Measurements from ENCODE around the gene ATP1A4.

The ATP1A4 gene

GRCh38 chr1:160171354-160171753 is 20.0 kb downstream of the ATP1A4 start:
- TF ChIP-seq JUND (IDR thresholded peaks at IDR 0.05; ENCODE audit: low read depth), result no peak
- DNase-seq (ENCODE audit: low read depth in 1 of 2, low spot score in 1 of 2), result no peak
- in situ Hi-C loops (cut with HindIII; ENCODE audit: low pct_unique_long_range_greater_than_20kb, low sequenced_read_pairs), result no loop called here

GRCh38 chr1:160171980-160172379 is 20.6 kb downstream of the ATP1A4 start:
- no peak for TF ChIP-seq JUND (IDR thresholded peaks at IDR 0.05; ENCODE audit: low read depth)
- DNase-seq (ENCODE audit: low read depth in 1 of 2, low spot score in 1 of 2), result no peak
- in situ Hi-C loops (cut with HindIII; ENCODE audit: low pct_unique_long_range_greater_than_20kb, low sequenced_read_pairs), result no loop called here

- in situ Hi-C loops (cut with HindIII; ENCODE audit: low pct_unique_long_range_greater_than_20kb, low sequenced_read_pairs), result no loop called here
- TF ChIP-seq JUND (IDR thresholded peaks at IDR 0.05; ENCODE audit: low read depth), result no peak
- DNase-seq (ENCODE audit: low read depth in 1 of 2, low spot score in 1 of 2), result peak in 1 of 2 experiments; percentile 27
These were observed 25.8 kb downstream of the ATP1A4 start for GRCh38 chr1:160177231-160177630.

GRCh38 chr1:160177667-160178066 is 26.3 kb downstream of the ATP1A4 start:
- no peak for TF ChIP-seq JUND (IDR thresholded peaks at IDR 0.05; ENCODE audit: low read depth)
- peak in 1 of 2 experiments; percentile 19 for DNase-seq (ENCODE audit: low read depth in 1 of 2, low spot score in 1 of 2)
- in situ Hi-C loops (cut with HindIII; ENCODE audit: low pct_unique_long_range_greater_than_20kb, low sequenced_read_pairs), result no loop called here

GRCh38 chr1:160178731-160179130 is 27.3 kb downstream of the ATP1A4 start:
- TF ChIP-seq JUND (IDR thresholded peaks at IDR 0.05; ENCODE audit: low read depth), result no peak
- DNase-seq (ENCODE audit: low read depth in 1 of 2, low spot score in 1 of 2), result no peak
- in situ Hi-C loops (cut with HindIII; ENCODE audit: low pct_unique_long_range_greater_than_20kb, low sequenced_read_pairs), result no loop called here

- in situ Hi-C loops (cut with HindIII; ENCODE audit: low pct_unique_long_range_greater_than_20kb, low sequenced_read_pairs), result no loop called here
- no peak for DNase-seq (ENCODE audit: low read depth in 1 of 2, low spot score in 1 of 2)
- no peak for TF ChIP-seq JUND (IDR thresholded peaks at IDR 0.05; ENCODE audit: low read depth)
These were observed 27.9 kb downstream of the ATP1A4 start for GRCh38 chr1:160179336-160179735.

GRCh38 chr1:160186246-160186645 is 34.8 kb downstream of the ATP1A4 start:
- no peak for DNase-seq (ENCODE audit: low read depth in 1 of 2, low spot score in 1 of 2)
- no peak for TF ChIP-seq JUND (IDR thresholded peaks at IDR 0.05; ENCODE audit: low read depth)
- in situ Hi-C loops (cut with HindIII; ENCODE audit: low pct_unique_long_range_greater_than_20kb, low sequenced_read_pairs), result no loop called here

- TF ChIP-seq JUND (IDR thresholded peaks at IDR 0.05; ENCODE audit: low read depth), result no peak
- in situ Hi-C loops (cut with HindIII; ENCODE audit: low pct_unique_long_range_greater_than_20kb, low sequenced_read_pairs), result no loop called here
- no peak for DNase-seq (ENCODE audit: low read depth in 1 of 2, low spot score in 1 of 2)
These were observed 35.3 kb downstream of the ATP1A4 start for GRCh38 chr1:160186729-160187128.

- in situ Hi-C loops (cut with HindIII; ENCODE audit: low pct_unique_long_range_greater_than_20kb, low sequenced_read_pairs), result no loop called here
- no peak for TF ChIP-seq JUND (IDR thresholded peaks at IDR 0.05; ENCODE audit: low read depth)
- DNase-seq (ENCODE audit: low read depth in 1 of 2, low spot score in 1 of 2), result no peak
These were observed 36.0 kb downstream of the ATP1A4 start for GRCh38 chr1:160187407-160187806.

GRCh38 chr1:160188341-160188740 is 36.9 kb downstream of the ATP1A4 start:
- in situ Hi-C loops (cut with HindIII; ENCODE audit: low pct_unique_long_range_greater_than_20kb, low sequenced_read_pairs), result no loop called here
- DNase-seq (ENCODE audit: low read depth in 1 of 2, low spot score in 1 of 2), result no peak
- no peak for TF ChIP-seq JUND (IDR thresholded peaks at IDR 0.05; ENCODE audit: low read depth)

GRCh38 chr1:160189649-160190625 is 38.5 kb downstream of the ATP1A4 start, which contains the start of gene CASQ1:
TSS of gene CASQ1 (plus strand) at chr1:160190575. CDS start at chr1:160190752, 177 bp downstream.
- DNase-seq (ENCODE audit: low read depth in 1 of 2, low spot score in 1 of 2), result no peak
- no peak for TF ChIP-seq JUND (IDR thresholded peaks at IDR 0.05; ENCODE audit: low read depth)
- in situ Hi-C loops (cut with HindIII; ENCODE audit: low pct_unique_long_range_greater_than_20kb, low sequenced_read_pairs), result no loop called here

GRCh38 chr1:160191756-160192155 is 40.4 kb downstream of the ATP1A4 start:
- no peak for TF ChIP-seq JUND (IDR thresholded peaks at IDR 0.05; ENCODE audit: low read depth)
- DNase-seq (ENCODE audit: low read depth in 1 of 2, low spot score in 1 of 2), result no peak
- in situ Hi-C loops (cut with HindIII; ENCODE audit: low pct_unique_long_range_greater_than_20kb, low sequenced_read_pairs), result no loop called here

GRCh38 chr1:160192234-160192633 is 40.8 kb downstream of the ATP1A4 start:
- TF ChIP-seq JUND (IDR thresholded peaks at IDR 0.05; ENCODE audit: low read depth), result no peak
- no peak for DNase-seq (ENCODE audit: low read depth in 1 of 2, low spot score in 1 of 2)
- in situ Hi-C loops (cut with HindIII; ENCODE audit: low pct_unique_long_range_greater_than_20kb, low sequenced_read_pairs), result no loop called here

All from T47D (cell line).